AG04450 (cell line): ENCODE results near the gene DNAJC15. TPM values are rescaled to one million over a fixed set of nuclear protein-coding genes. Genes with fewer than 3 reads are reported as not detected.
"Not testable (repeated sequence)": the region's sequence is repeated elsewhere in the genome, so short reads cannot be mapped to it uniquely, and the experiment has no call there.

Experiments used
- CTCF ChIA-PET: fragments of 300-600, 350-600 bp; formaldehyde crosslinking; extraction: SDS; loops from one replicate; lab custom pipeline; 2022; ENCODE audit warnings: antibody characterized with exemption, inconsistent platforms; lab: Charles Lee
- POLR2A ChIA-PET: fragments of 350-600 bp; formaldehyde crosslinking; extraction: SDS; loops from one replicate; lab custom pipeline; 2021; ENCODE audit warnings: antibody characterized with exemption, inconsistent platforms; lab: Yijun Ruan, JAX
- DNase-seq: peaks from one replicate; pipeline ENCODE4 v3.0.0-alpha.2; 2011; ENCODE audit warnings: low read depth, low spot score
- H3K27ac ChIP-seq: one replicate; pipeline ENCODE4 v1.5.1; 2012; ENCODE audit warnings: low read depth, low read length, control low read depth
- H3K27me3 ChIP-seq: one replicate; pipeline ENCODE4 v1.6.0; 2012; ENCODE audit warnings: low read length; ENCODE audit not compliant: control insufficient read depth, insufficient read depth
- H3K4me3 ChIP-seq: 2 replicates; pipeline ENCODE4 v1.5.1; 2011; ENCODE audit warnings: mild to moderate bottlenecking, low read depth, low read length, control low read depth
- H3K9me3 ChIP-seq: 2 replicates; pipeline ENCODE4 v1.5.1; 2012; ENCODE audit warnings: low read length; ENCODE audit not compliant: control insufficient read depth, insufficient read depth
- CTCF ChIP-seq: IDR thresholded peaks from 2 replicates; pipeline ENCODE4 v1.5.1; 2011; ENCODE audit warnings: low read depth, low read length, control low read depth, inconsistent platforms
- polyA plus RNA-seq: library from polyadenylated mRNA; depleted of rRNA; stranded (reverse); fragments of >200 nt; gene quantifications from 2 replicates; pipeline ENCODE4 v1.2.3, GENCODE V29; 2011

DNAJC15 gene
- polyA plus RNA-seq, 1 experiment: 48.6 TPM

- DNase-seq: no peak
- no peak for TF ChIP-seq CTCF
- H3K9me3 ChIP-seq: peaks cover 5% of the 10 kb centered on the region; the same call in 1 of the 2 replicates
- H3K27me3 ChIP-seq: no peaks in the 10 kb centered on the region
- no peak overlapping the region for H3K27ac ChIP-seq
- ChIA-PET POLR2A (no interaction called here), CTCF (no interaction called here)
- no peak overlapping the region for H3K4me3 ChIP-seq
These were observed 38.3 kb downstream of the DNAJC15 start for GRCh38 chr13:43061496-43062280.

- Histone ChIP-seq H3K27ac (no peak overlapping the region), H3K27me3 (no peaks in the 10 kb centered on the region), H3K9me3 (no peaks in the 10 kb centered on the region), H3K4me3 (no peak overlapping the region)
- POLR2A ChIA-PET: no interaction called here
- CTCF ChIA-PET: interaction anchor here (0.5 to 0.8 kb wide), 2 partner anchors 14 to 119 kb away, joined by 3 read pairs; no protein-coding TSS in a partner anchor
- no peak for DNase-seq
- TF ChIP-seq CTCF: no peak
These were observed 48.4 kb downstream of the DNAJC15 start for GRCh38 chr13:43071824-43072223.

GRCh38 chr13:43072394-43072793 lies 49.0 kb downstream of the DNAJC15 start:
- no peak for DNase-seq
- Histone ChIP-seq H3K27ac (no peak overlapping the region), H3K4me3 (no peak overlapping the region), H3K9me3 (no peaks in the 10 kb centered on the region), H3K27me3 (no peaks in the 10 kb centered on the region)
- ChIA-PET CTCF (interaction anchor here (0.8 kb wide), 1 partner anchor 13 kb away, joined by 3 read pairs; no protein-coding TSS in a partner anchor), POLR2A (no interaction called here)
- TF ChIP-seq CTCF: no peak

GRCh38 chr13:43074824-43075510 lies 51.6 kb downstream of the DNAJC15 start:
- no peak overlapping the region for H3K27ac ChIP-seq
- ChIA-PET POLR2A (interaction anchor here (0.6 kb wide), 1 partner anchor 10 kb away, joined by 3 read pairs; no protein-coding TSS in a partner anchor), CTCF (interaction anchor here (1.5 kb wide), 1 partner anchor 480 kb away, joined by 3 read pairs; no protein-coding TSS in a partner anchor)
- no peaks in the 10 kb centered on the region for H3K27me3 ChIP-seq
- no peak overlapping the region for H3K4me3 ChIP-seq
- H3K9me3 ChIP-seq: no peaks in the 10 kb centered on the region
- DNase-seq: no peak
- no peak for TF ChIP-seq CTCF

GRCh38 chr13:43075511-43075902 lies 52.1 kb downstream of the DNAJC15 start:
- CTCF ChIA-PET: interaction anchor here (1.9 kb wide), 1 partner anchor 10 kb away, joined by 9 read pairs; no protein-coding TSS in a partner anchor
- POLR2A ChIA-PET: interaction anchor here (0.6 kb wide), 1 partner anchor 10 kb away, joined by 3 read pairs; no protein-coding TSS in a partner anchor

More at GRCh38 chr13:43075511-43075902, 52.1 kb downstream of the DNAJC15 start:
- DNase-seq, H3K27ac ChIP-seq, H3K4me3 ChIP-seq, H3K9me3 ChIP-seq, H3K27me3 ChIP-seq: not testable (repeated sequence)
